Stimulated activated CD4-positive, alpha-beta T cell treated with anti-CD3 and anti-CD28 coated beads, Interleukin-1b, Interleukin-23, amount 100 ng/mL, for 24 hours (primary cell): Measurements from ENCODE around the gene RPH3AL.

Experiments used
- DNase-seq, 4 experiments: peaks; one replicate each; pipeline ENCODE4 v3.0.0-alpha.2; 2020; ENCODE audit warnings: low read depth in 4 of 4, low spot score in 1 of 4

RPH3AL gene

GRCh38 chr17:352421-353212 is at the start of gene RPH3AL:
Gene RPH3AL, minus strand, starts transcription at chr17:352807. Its CDS starts 25,264 bp downstream, at chr17:327543.
- DNase-seq: no peak

- no peak for DNase-seq
Measured at GRCh38 chr17:400257-400656, 47.6 kb upstream of the RPH3AL start.

GRCh38 chr17:396788-397187 is 44.2 kb upstream of the RPH3AL start:
- no peak for DNase-seq

GRCh38 chr17:395974-396373 is 43.4 kb upstream of the RPH3AL start:
- no peak for DNase-seq

GRCh38 chr17:395179-395578 is 42.6 kb upstream of the RPH3AL start:
- no peak for DNase-seq

GRCh38 chr17:394718-395095 is 42.1 kb upstream of the RPH3AL start:
- DNase-seq: no peak

GRCh38 chr17:393806-394717 is 41.5 kb upstream of the RPH3AL start:
- no peak for DNase-seq

- DNase-seq: no peak
Measured at GRCh38 chr17:391850-392249, 39.2 kb upstream of the RPH3AL start.

- DNase-seq: no peak
Measured at GRCh38 chr17:390025-390424, 37.4 kb upstream of the RPH3AL start.

GRCh38 chr17:388087-388486 is 35.5 kb upstream of the RPH3AL start:
- DNase-seq: no peak

GRCh38 chr17:386141-386876 is 33.7 kb upstream of the RPH3AL start:
- DNase-seq: peak; percentile 40 to 66 (median 60)

GRCh38 chr17:385836-386140 is 33.2 kb upstream of the RPH3AL start:
- DNase-seq: no peak

- peak in 1 of 4 experiments; percentile 6 for DNase-seq
Measured at GRCh38 chr17:385178-385835, 32.7 kb upstream of the RPH3AL start.

- no peak for DNase-seq
Measured at GRCh38 chr17:384622-385177, 32.1 kb upstream of the RPH3AL start.

- no peak for DNase-seq
Measured at GRCh38 chr17:383771-384621, 31.4 kb upstream of the RPH3AL start.

- no peak for DNase-seq
Measured at GRCh38 chr17:382644-383533, 30.3 kb upstream of the RPH3AL start.

GRCh38 chr17:381941-382643 is 29.5 kb upstream of the RPH3AL start:
- DNase-seq: no peak

GRCh38 chr17:381516-381915 is 28.9 kb upstream of the RPH3AL start:
- DNase-seq: no peak
